Stimulated activated CD4-positive, alpha-beta T cell treated with anti-CD3 and anti-CD28 coated beads, Interleukin-4, amount 100 ng/mL, for 1 hour (primary cell): Measurements from ENCODE around the gene E2F4.
A peak's percentile ranks its signal among the peaks of the same experiment; 100 is the strongest.

Experiments
- DNase-seq: peaks from one replicate; pipeline ENCODE4 v3.0.0-alpha.2; 2020

E2F4 gene

GRCh38 chr16:67191995-67192681 lies at the start of gene E2F4:
Gene E2F4, plus strand, starts transcription at chr16:67192155. Its CDS starts 73 bp downstream, at chr16:67192228.
- DNase-seq: peak; percentile 86

GRCh38 chr16:67142342-67142741 lies 49.6 kb upstream of the E2F4 start:
- DNase-seq: no peak

- DNase-seq: no peak
Observed at GRCh38 chr16:67144943-67145342, 47.0 kb upstream of the E2F4 start.

- no peak for DNase-seq
Observed at GRCh38 chr16:67145746-67146145, 46.2 kb upstream of the E2F4 start.

GRCh38 chr16:67146523-67147357 lies 45.2 kb upstream of the E2F4 start:
- DNase-seq: no peak

- DNase-seq: no peak
Observed at GRCh38 chr16:67147437-67148140, 44.4 kb upstream of the E2F4 start.

- no peak for DNase-seq
Observed at GRCh38 chr16:67148221-67148620, 43.7 kb upstream of the E2F4 start.

- no peak for DNase-seq
Observed at GRCh38 chr16:67148656-67149275, 43.2 kb upstream of the E2F4 start.

GRCh38 chr16:67149276-67150046 lies 42.5 kb upstream of the E2F4 start:
- no peak for DNase-seq

- DNase-seq: peak; percentile 56
Observed at GRCh38 chr16:67150047-67150832, 41.7 kb upstream of the E2F4 start.

GRCh38 chr16:67150833-67151396 lies 41.0 kb upstream of the E2F4 start, which contains the start of gene B3GNT9:
Gene B3GNT9, minus strand, starts transcription at chr16:67150998. Its CDS starts 513 bp downstream, at chr16:67150485.
- no peak for DNase-seq

- DNase-seq: no peak
Observed at GRCh38 chr16:67151431-67152097, 40.4 kb upstream of the E2F4 start.

- no peak for DNase-seq
Observed at GRCh38 chr16:67154578-67155294, 37.2 kb upstream of the E2F4 start.

GRCh38 chr16:67155295-67156142 lies 36.4 kb upstream of the E2F4 start:
- peak; percentile 82 for DNase-seq

- DNase-seq: no peak
Observed at GRCh38 chr16:67156143-67156844, 35.7 kb upstream of the E2F4 start.

GRCh38 chr16:67157106-67157748 lies 34.7 kb upstream of the E2F4 start:
- DNase-seq: no peak

- DNase-seq: no peak
Observed at GRCh38 chr16:67157892-67158635, 33.9 kb upstream of the E2F4 start.
